HepG2 (cell line): ENCODE data around the gene FAM162A. TPM values are rescaled to one million over a fixed set of nuclear protein-coding genes. Genes with fewer than 3 reads are reported as not detected.
A peak's percentile ranks its signal among the peaks of the same experiment; 100 is the strongest.

Experiments used
- AKAP8 ChIP-seq: sonication (generic); formaldehyde crosslinking; IDR thresholded peaks from 2 replicates; pipeline ENCODE4 v1.5.1; 2020; ENCODE audit warnings: mild to moderate bottlenecking, missing genetic modification reagents
- BORCS8-MEF2B ChIP-seq: sonication (generic); formaldehyde crosslinking; IDR thresholded peaks from 2 replicates; pipeline ENCODE4 v1.8.0; 2022; ENCODE audit warnings: mild to moderate bottlenecking, missing genetic modification reagents
- CEBPG ChIP-seq: IDR thresholded peaks from 2 replicates; pipeline ENCODE4 v1.6.1; 2016
- ERF ChIP-seq: IDR thresholded peaks from 2 replicates; pipeline ENCODE4 v1.6.1; 2018; ENCODE audit warnings: missing biosample characterization, missing genetic modification reagents
- GATA4 ChIP-seq: sonication (generic); IDR thresholded peaks from 2 replicates; pipeline ENCODE4 v1.6.1; 2016; ENCODE audit warnings: antibody characterized with exemption, low read depth, borderline replicate concordance
- KAT8 ChIP-seq: IDR thresholded peaks from 2 replicates; pipeline ENCODE4 v1.6.1; 2016; ENCODE audit warnings: missing genetic modification reagents, missing compliant biosample characterization
- MAFK ChIP-seq, 2 experiments: IDR thresholded peaks in 1 of 2; conservative IDR thresholded peaks in 1 of 2; 2 replicates each; pipeline ENCODE4 v1.6.1; 2011; ENCODE audit warnings: improper control_type of control experiment in 2 of 2, low read length in 2 of 2
- MAX ChIP-seq: IDR thresholded peaks from 2 replicates; pipeline ENCODE4 v1.6.1; 2012; ENCODE audit warnings: inconsistent platforms
- NR2F2 ChIP-seq: IDR thresholded peaks from 2 replicates; pipeline ENCODE4 v1.6.1; 2012; ENCODE audit warnings: low read depth, inconsistent platforms, borderline replicate concordance
- PAXIP1 ChIP-seq: sonication (generic); formaldehyde crosslinking; conservative IDR thresholded peaks from 2 replicates; pipeline ENCODE4 v1.4.0; 2020; ENCODE audit warnings: mild to moderate bottlenecking, missing genetic modification reagents, moderate library complexity
- POGZ ChIP-seq: sonication (generic); formaldehyde crosslinking; IDR thresholded peaks from 2 replicates; pipeline ENCODE4 v1.4.0; 2020; ENCODE audit warnings: mild to moderate bottlenecking, missing genetic modification reagents
- SKI ChIP-seq: fragments of 450-650 bp; IDR thresholded peaks from one replicate; pipeline ENCODE4 v1.6.1; 2018; ENCODE audit warnings: mild to moderate bottlenecking; ENCODE audit not compliant: partially characterized antibody
- SNAPC2 ChIP-seq: sonication (generic); formaldehyde crosslinking; IDR thresholded peaks from 2 replicates; pipeline ENCODE4 v1.8.1; 2022; ENCODE audit warnings: mild to moderate bottlenecking, missing genetic modification reagents
- SPEN ChIP-seq: sonication (generic); formaldehyde crosslinking; IDR thresholded peaks from 2 replicates; pipeline ENCODE4 v1.5.1; 2020; ENCODE audit warnings: low read depth, mild to moderate bottlenecking, missing genetic modification reagents
- TFAP4 ChIP-seq: sonication (generic); IDR thresholded peaks from 2 replicates; pipeline ENCODE4 v1.6.1; 2016; ENCODE audit warnings: low read depth, borderline replicate concordance
- THRA ChIP-seq: sonication (generic); formaldehyde crosslinking; IDR thresholded peaks from 2 replicates; pipeline ENCODE4 v1.4.0; 2020; ENCODE audit warnings: missing genetic modification reagents, borderline replicate concordance
- ZBTB20 ChIP-seq: sonication (generic); formaldehyde crosslinking; IDR thresholded peaks from 2 replicates; pipeline ENCODE4 v1.8.1; 2023; ENCODE audit warnings: missing genetic modification reagents, low read depth, mild to moderate bottlenecking, borderline replicate concordance
- ZBTB43 ChIP-seq: sonication (generic); formaldehyde crosslinking; conservative IDR thresholded peaks from 2 replicates; pipeline ENCODE4 v1.4.0; 2020; ENCODE audit warnings: missing genetic modification reagents
- ZKSCAN8 ChIP-seq: IDR thresholded peaks from 2 replicates; pipeline ENCODE4 v1.6.1; 2016; ENCODE audit warnings: borderline replicate concordance, missing genetic modification reagents, missing compliant biosample characterization
- ZNF160 ChIP-seq: sonication (generic); formaldehyde crosslinking; IDR thresholded peaks from 2 replicates; pipeline ENCODE4 v1.8.0; 2022; ENCODE audit warnings: mild to moderate bottlenecking, inconsistent platforms, missing genetic modification reagents
- ZNF557 ChIP-seq: sonication (generic); formaldehyde crosslinking; IDR thresholded peaks from 2 replicates; pipeline ENCODE4 v1.4.0; 2020; ENCODE audit warnings: missing genetic modification reagents
- ZNF670 ChIP-seq: sonication (generic); formaldehyde crosslinking; IDR thresholded peaks from 2 replicates; pipeline ENCODE4 v1.8.0; 2022; ENCODE audit warnings: mild to moderate bottlenecking, missing genetic modification reagents, borderline replicate concordance
- polyA plus RNA-seq, 8 experiments: library from polyadenylated mRNA; depleted of rRNA in 3 of 8; stranded (reverse) in 7 of 8; unstranded in 1 of 8; fragments of >200 nt; fragmentation: Illumina TruSeq in 4 of 8; extraction: Trizol in 4 of 8; gene quantifications; 2 replicates each; pipeline versions ENCODE4 v1.2.1 to v1.2.3, GENCODE V29; 2011 to 2016; ENCODE audit warnings: low read depth in 4 of 8, missing spikeins in 1 of 8, mixed read lengths in 1 of 8; ENCODE audit not compliant: insufficient read depth in 1 of 8
- total RNA-seq, 5 experiments: library from RNA; depleted of rRNA; stranded (reverse); fragments of >200 nt; fragmentation: Illumina TruSeq; extraction: Trizol; gene quantifications; 2 replicates each; pipeline ENCODE4 v1.2.3, GENCODE V29; 2016; ENCODE audit warnings: low read depth in 1 of 5

FAM162A gene
- total and polyA plus RNA-seq, 2 of the 13 experiments (the other 11 are each of a cell fraction or from before 2014, with no cell fraction given), result 115 to 155 TPM

GRCh38 chr3:122365582-122366378 is 18.2 kb upstream of the FAM162A start (continued):
- TF ChIP-seq ERF (CRISPR knock-in tag) (peak; percentile 54), ZKSCAN8 (CRISPR knock-in tag) (peak; percentile 90), ZBTB43 (peak; percentile 57; the same call in 1 of the 2 replicates), ZNF557 (CRISPR knock-in tag) (0 out of 2 replicates have a peak, but pooled peaks have one; percentile 86), ZNF670 (CRISPR knock-in tag) (peak; percentile 85; the same call in 1 of the 2 replicates), GATA4 (peak; percentile 69; the same call in 1 of the 2 replicates), SNAPC2 (CRISPR knock-in tag) (peak; percentile 52; the same call in 1 of the 2 replicates), ZBTB20 (peak; percentile 91; the same call in 1 of the 2 replicates), TFAP4 (peak; percentile 44; the same call in 1 of the 2 replicates), MAX (0 out of 2 replicates have a peak, but pooled peaks have one; percentile 24), BORCS8-MEF2B (CRISPR knock-in tag) (peak; percentile 36; the same call in 1 of the 2 replicates), ZNF160 (CRISPR knock-in tag) (0 out of 2 replicates have a peak, but pooled peaks have one; percentile 49), POGZ (CRISPR knock-in tag) (peak; percentile 90), KAT8 (CRISPR knock-in tag) (peak; percentile 81), NR2F2 (peak; percentile 76), AKAP8 (CRISPR knock-in tag) (0 out of 2 replicates have a peak, but pooled peaks have one; percentile 19), CEBPG (CRISPR knock-in tag) (peak; percentile 92), MAFK (conservative IDR thresholded peaks at IDR 0.05 in 1 of 2, IDR thresholded peaks at IDR 0.05 in 1 of 2; ENCODE audit: low read length in 2 of 2) (peak in 1 of 2 experiments; percentile 21; a peak in 1 of 4 replicates), THRA (CRISPR knock-in tag) (peak; percentile 50; the same call in 1 of the 2 replicates), PAXIP1 (peak; percentile 98), SKI (peak; percentile 67), SPEN (CRISPR knock-in tag) (0 out of 2 replicates have a peak, but pooled peaks have one; percentile 12)
